ENCODE data around the gene KRT37. TPM values are rescaled to one million over a fixed set of nuclear protein-coding genes. Genes with fewer than 3 reads are reported as not detected.

Gene KRT37
- total RNA-seq, 5 donors from 2014 or later (not counting 1 experiment from before 2014, with no cell fraction given): not detected

DNA sequence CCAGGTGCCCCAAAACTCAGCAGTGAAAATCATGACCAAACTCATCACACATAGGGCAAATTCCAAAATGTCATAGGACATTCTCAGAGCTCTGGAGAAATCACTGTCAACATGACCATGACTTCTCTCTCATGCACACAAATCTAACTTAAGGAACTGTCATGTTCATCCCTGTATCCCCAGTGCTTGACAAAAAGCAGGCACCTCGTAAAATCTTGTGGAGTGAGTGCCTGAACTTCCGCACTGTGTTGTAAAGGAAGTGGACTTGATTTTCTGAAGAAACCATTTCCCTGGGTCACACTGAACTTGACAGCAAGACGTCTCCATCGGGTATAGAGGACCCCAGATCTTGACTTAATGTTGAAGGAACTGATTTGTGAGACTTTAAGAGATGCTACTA lies 2.8 kb downstream of the KRT37 start:
- peaks cover 11 to 25% (median 14%) of the 10 kb centered on the region in 3 donors for H3K4me1 Mint-ChIP-seq
- DNase-seq (no peak), ATAC-seq (replicated peaks in 1 of 4) (no peak)
- WGBS (ENCODE audit: insufficient coverage): 82% methylated on average over 4 of the region's 4 CpGs
- CTCF ChIA-PET: no interaction called here
- Histone ChIP-seq H3K36me3 (ENCODE audit: control insufficient read depth in 2 of 2, extremely low read depth in 1 of 2, insufficient read depth in 1 of 2, low read length in 1 of 2) (no peaks in the 10 kb centered on the region), H3K27me3 (replicated peaks in 1 of 2; ENCODE audit: control insufficient read depth in 2 of 2, extremely low read depth in 1 of 2, insufficient read depth in 2 of 2, low read length in 1 of 2) (peaks cover 0 to 7% of the 10 kb centered on the region in 2 experiments), H3K9me3 (no peaks in the 10 kb centered on the region), H3K27ac (ENCODE audit: low read length) (no peak overlapping the region), H3K4me3 (ENCODE audit: control insufficient read depth in 1 of 2, extremely low read depth in 1 of 2, low read length in 1 of 2) (no peak overlapping the region), H3K4me1 (ENCODE audit: control insufficient read depth in 1 of 2, extremely low read depth in 1 of 2, insufficient read depth in 2 of 2, low read length in 2 of 2) (peaks cover 0 to 6% of the 10 kb centered on the region in 2 experiments)
- no peak overlapping the region for H3K4me3 Mint-ChIP-seq
- H3K27ac Mint-ChIP-seq: no peak overlapping the region
- H3K36me3 Mint-ChIP-seq: no peaks in the 10 kb centered on the region
- H3K9me3 Mint-ChIP-seq: no peaks in the 10 kb centered on the region
- H3K27me3 Mint-ChIP-seq: no peaks in the 10 kb centered on the region
- POLR2A ChIA-PET: no interaction called here

GRCh38 chr17:41421116-41421515 lies 3.3 kb downstream of the KRT37 start:
- H3K9me3 Mint-ChIP-seq: no peaks in the 10 kb centered on the region
- no peak overlapping the region for H3K4me3 Mint-ChIP-seq
- no peaks in the 10 kb centered on the region for H3K36me3 ChIP-seq (ENCODE audit: control insufficient read depth in 2 of 2, extremely low read depth in 1 of 2, insufficient read depth in 1 of 2, low read length in 1 of 2)
- no peaks in the 10 kb centered on the region for H3K36me3 Mint-ChIP-seq
- CTCF ChIA-PET: no interaction called here
- H3K4me1 ChIP-seq (ENCODE audit: control insufficient read depth in 1 of 2, extremely low read depth in 1 of 2, insufficient read depth in 2 of 2, low read length in 2 of 2): peaks cover 0 to 6% of the 10 kb centered on the region in 2 experiments
- no peaks in the 10 kb centered on the region for H3K9me3 ChIP-seq
- no peak overlapping the region for H3K4me3 ChIP-seq (ENCODE audit: control insufficient read depth in 1 of 2, extremely low read depth in 1 of 2, low read length in 1 of 2)
- H3K4me1 Mint-ChIP-seq: peaks cover 11 to 25% (median 16%) of the 10 kb centered on the region in 3 donors
- no peak overlapping the region for H3K27ac ChIP-seq (ENCODE audit: low read length)
- peaks cover 0 to 7% of the 10 kb centered on the region in 2 experiments for H3K27me3 ChIP-seq (replicated peaks in 1 of 2; ENCODE audit: control insufficient read depth in 2 of 2, extremely low read depth in 1 of 2, insufficient read depth in 2 of 2, low read length in 1 of 2)
- POLR2A ChIA-PET: no interaction called here
- ATAC-seq (replicated peaks in 1 of 4): no peak
- DNase-seq: no peak
- no peak overlapping the region for H3K27ac Mint-ChIP-seq
- 83% methylated on average over 2 of the region's 9 CpGs for WGBS (ENCODE audit: insufficient coverage)
- H3K27me3 Mint-ChIP-seq: no peaks in the 10 kb centered on the region

- Histone ChIP-seq H3K27me3 (replicated peaks in 1 of 2; ENCODE audit: control insufficient read depth in 2 of 2, extremely low read depth in 1 of 2, insufficient read depth in 2 of 2, low read length in 1 of 2) (peaks cover 0 to 7% of the 10 kb centered on the region in 2 experiments), H3K27ac (ENCODE audit: low read length) (no peak overlapping the region), H3K9me3 (no peaks in the 10 kb centered on the region), H3K4me1 (ENCODE audit: control insufficient read depth in 1 of 2, extremely low read depth in 1 of 2, insufficient read depth in 2 of 2, low read length in 2 of 2) (peaks cover 0 to 6% of the 10 kb centered on the region in 2 experiments), H3K4me3 (ENCODE audit: control insufficient read depth in 1 of 2, extremely low read depth in 1 of 2, low read length in 1 of 2) (no peak overlapping the region), H3K36me3 (ENCODE audit: control insufficient read depth in 2 of 2, extremely low read depth in 1 of 2, insufficient read depth in 1 of 2, low read length in 1 of 2) (no peaks in the 10 kb centered on the region)
- DNase-seq (no peak), ATAC-seq (replicated peaks in 1 of 4) (no peak)
- ChIA-PET CTCF (no interaction called here), POLR2A (no interaction called here)
- Mint-ChIP-seq H3K4me1 (peaks cover 11 to 25% (median 16%) of the 10 kb centered on the region in 3 donors), H3K4me3 (no peak overlapping the region), H3K27ac (no peak overlapping the region), H3K36me3 (no peaks in the 10 kb centered on the region), H3K9me3 (no peaks in the 10 kb centered on the region), H3K27me3 (no peaks in the 10 kb centered on the region)
- WGBS (ENCODE audit: insufficient coverage): no CpG with 5 or more reads among the region's 4 CpGs
These were observed 4.3 kb downstream of the KRT37 start for GRCh38 chr17:41420134-41420533.

GRCh38 chr17:41419716-41420115 lies 4.7 kb downstream of the KRT37 start:
- Histone ChIP-seq H3K27ac (ENCODE audit: low read length) (no peak overlapping the region), H3K9me3 (no peaks in the 10 kb centered on the region), H3K36me3 (ENCODE audit: control insufficient read depth in 2 of 2, extremely low read depth in 1 of 2, insufficient read depth in 1 of 2, low read length in 1 of 2) (no peaks in the 10 kb centered on the region), H3K4me3 (ENCODE audit: control insufficient read depth in 1 of 2, extremely low read depth in 1 of 2, low read length in 1 of 2) (no peak overlapping the region), H3K27me3 (replicated peaks in 1 of 2; ENCODE audit: control insufficient read depth in 2 of 2, extremely low read depth in 1 of 2, insufficient read depth in 2 of 2, low read length in 1 of 2) (peaks cover 0 to 7% of the 10 kb centered on the region in 2 experiments), H3K4me1 (ENCODE audit: control insufficient read depth in 1 of 2, extremely low read depth in 1 of 2, insufficient read depth in 2 of 2, low read length in 2 of 2) (peaks cover 0 to 6% of the 10 kb centered on the region in 2 experiments)
- no peak overlapping the region for H3K4me3 Mint-ChIP-seq
- ChIA-PET POLR2A (no interaction called here), CTCF (no interaction called here)
- no peaks in the 10 kb centered on the region for H3K9me3 Mint-ChIP-seq
- no peaks in the 10 kb centered on the region for H3K27me3 Mint-ChIP-seq
- WGBS (ENCODE audit: insufficient coverage): 53% methylated on average over 4 of the region's 4 CpGs
- ATAC-seq (replicated peaks in 1 of 4): peak in 1 of 4 experiments; percentile 47
- no peak overlapping the region for H3K27ac Mint-ChIP-seq
- no peaks in the 10 kb centered on the region for H3K36me3 Mint-ChIP-seq
- H3K4me1 Mint-ChIP-seq: peaks cover 11 to 25% (median 16%) of the 10 kb centered on the region in 3 donors
- DNase-seq: peak in 5 of 35 experiments; percentile 4 to 45 (median 22)

DNA sequence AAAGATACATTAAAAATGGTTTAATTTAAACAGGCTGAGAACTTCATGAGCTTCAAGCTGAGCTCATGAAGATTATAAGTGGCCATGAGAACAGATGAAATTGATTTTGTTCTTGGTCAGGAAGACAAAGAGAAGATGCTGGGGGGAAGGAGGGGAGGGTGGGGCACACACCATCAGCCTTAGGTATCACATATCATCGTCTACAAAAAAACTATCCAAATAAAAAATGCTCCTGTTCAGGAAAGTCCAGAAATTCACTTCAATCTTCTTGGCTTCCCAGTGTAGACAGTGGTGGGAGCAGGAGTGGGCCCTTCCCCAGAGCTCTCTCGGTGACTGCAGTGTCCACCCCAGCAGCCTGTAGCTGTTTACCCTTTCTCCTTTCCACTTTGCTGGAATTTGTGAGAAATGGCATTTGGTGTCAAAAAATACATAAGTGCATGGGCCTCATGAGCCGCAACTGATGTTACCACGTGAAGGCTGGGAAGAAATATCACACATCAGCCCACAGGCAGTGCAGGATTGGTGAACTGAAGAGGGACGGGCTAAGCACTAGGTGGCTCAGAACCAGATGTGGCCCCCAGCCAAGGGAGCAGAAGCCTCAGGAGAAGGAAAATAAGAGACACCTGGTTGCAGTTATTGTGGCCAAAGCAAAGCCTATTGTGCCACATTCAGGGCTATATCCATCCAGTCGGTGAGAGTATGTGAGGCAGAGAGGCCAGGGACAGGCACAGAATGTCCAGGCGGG lies 6.1 kb downstream of the KRT37 start:
- peaks cover 3% of the 10 kb centered on the region in 2 donors for H3K27me3 Mint-ChIP-seq

GRCh38 chr17:41417576-41418015 lies 6.8 kb downstream of the KRT37 start:
- Histone ChIP-seq H3K4me3 (ENCODE audit: control insufficient read depth in 1 of 2, extremely low read depth in 1 of 2, low read length in 1 of 2) (no peak overlapping the region), H3K4me1 (ENCODE audit: control insufficient read depth in 1 of 2, extremely low read depth in 1 of 2, insufficient read depth in 2 of 2, low read length in 2 of 2) (peaks cover 0 to 6% of the 10 kb centered on the region in 2 experiments), H3K27me3 (replicated peaks in 1 of 2; ENCODE audit: control insufficient read depth in 2 of 2, extremely low read depth in 1 of 2, insufficient read depth in 2 of 2, low read length in 1 of 2) (peaks cover 0 to 2% of the 10 kb centered on the region in 2 experiments), H3K9me3 (no peaks in the 10 kb centered on the region), H3K27ac (ENCODE audit: low read length) (no peak overlapping the region), H3K36me3 (ENCODE audit: control insufficient read depth in 2 of 2, extremely low read depth in 1 of 2, insufficient read depth in 1 of 2, low read length in 1 of 2) (no peaks in the 10 kb centered on the region)
- Mint-ChIP-seq H3K27ac (no peak overlapping the region), H3K4me3 (no peak overlapping the region), H3K27me3 (peaks cover 3% of the 10 kb centered on the region in 2 donors), H3K4me1 (peaks cover 11 to 25% (median 16%) of the 10 kb centered on the region in 3 donors), H3K36me3 (no peaks in the 10 kb centered on the region), H3K9me3 (no peaks in the 10 kb centered on the region)
- ChIA-PET CTCF (interaction anchor here in 1 of 2 donors (0.5 to 1.2 kb wide), 3 partner anchors 14 to 132 kb away, joined by 3 to 4 read pairs (median 3); no protein-coding TSS in a partner anchor), POLR2A (no interaction called here)
- DNase-seq (peak in 1 of 35 experiments; percentile 10), ATAC-seq (replicated peaks in 1 of 4) (no peak)
- whole genome bisulfite sequencing (ENCODE audit: insufficient coverage): 80% methylated on average over 1 of the region's 4 CpGs

More for the DNA sequence above, 6.1 kb downstream of the KRT37 start:
- H3K27me3 ChIP-seq (replicated peaks in 1 of 2; ENCODE audit: control insufficient read depth in 2 of 2, extremely low read depth in 1 of 2, insufficient read depth in 2 of 2, low read length in 1 of 2): peaks cover 0 to 2% of the 10 kb centered on the region in 2 experiments
- Mint-ChIP-seq H3K4me3 (no peak overlapping the region), H3K9me3 (no peaks in the 10 kb centered on the region), H3K36me3 (no peaks in the 10 kb centered on the region), H3K4me1 (peaks cover 11 to 25% (median 16%) of the 10 kb centered on the region in 3 donors), H3K27ac (no peak overlapping the region)
- H3K36me3 ChIP-seq (ENCODE audit: control insufficient read depth in 2 of 2, extremely low read depth in 1 of 2, insufficient read depth in 1 of 2, low read length in 1 of 2): no peaks in the 10 kb centered on the region
- H3K4me3 ChIP-seq (ENCODE audit: control insufficient read depth in 1 of 2, extremely low read depth in 1 of 2, low read length in 1 of 2): no peak overlapping the region
- ATAC-seq (replicated peaks in 1 of 4): no peak
- H3K4me1 ChIP-seq (ENCODE audit: control insufficient read depth in 1 of 2, extremely low read depth in 1 of 2, insufficient read depth in 2 of 2, low read length in 2 of 2): peaks cover 0 to 6% of the 10 kb centered on the region in 2 experiments
- ChIA-PET POLR2A (no interaction called here), CTCF (interaction anchor here in 1 of 2 donors (0.7 to 1.2 kb wide), 2 partner anchors 15 to 131 kb away, joined by 3 to 4 read pairs; no protein-coding TSS in a partner anchor)
- H3K27ac ChIP-seq (ENCODE audit: low read length): no peak overlapping the region
- no peaks in the 10 kb centered on the region for H3K9me3 ChIP-seq
- WGBS (ENCODE audit: insufficient coverage): 89% methylated on average over 3 of the region's 7 CpGs
- no peak for DNase-seq
